H1 (cell line): Measurements from ENCODE around the gene PRTG. TPM values are rescaled to one million over a fixed set of nuclear protein-coding genes. Genes with fewer than 3 reads are reported as not detected.

Experiments
- CTCF ChIA-PET: fragments of 300-600 bp; sonication (Branson Sonifier 250); formaldehyde crosslinking; loops from one replicate; lab custom pipeline; 2021; ENCODE audit not compliant: partially characterized antibody; lab: Charles Lee
- POLR2A ChIA-PET: fragments of 300-600 bp; sonication (Branson Sonifier 250); formaldehyde crosslinking; loops from one replicate; lab custom pipeline; 2021; ENCODE audit warnings: inconsistent platforms; ENCODE audit not compliant: partially characterized antibody; lab: Charles Lee
- DNase-seq, 2 experiments: peaks; one replicate each; pipeline versions ENCODE4 v3.0.0 to v3.0.0-alpha.2; 2010 to 2022; ENCODE audit warnings: low spot score in 2 of 2, low read depth in 1 of 2, mixed read lengths in 1 of 2
- FAIRE-seq: peaks from 2 replicates; lab custom pipeline; 2011; peaks lifted over from hg19 to GRCh38; lab: Jason Lieb, UNC
- H2AFZ ChIP-seq: 2 replicates; pipeline ENCODE4 v1.8.1; 2012; ENCODE audit warnings: low read length, inconsistent platforms
- H2AK5ac ChIP-seq: 2 replicates; pipeline ENCODE4 v1.6.1; 2013; ENCODE audit warnings: low read depth, low read length
- H2BK120ac ChIP-seq: replicated peaks from 2 replicates; pipeline ENCODE3; 2013; ENCODE audit warnings: low read depth, low read length, inconsistent platforms
- H2BK12ac ChIP-seq: 2 replicates; pipeline ENCODE4 v1.6.1; 2013; ENCODE audit warnings: low read depth, low read length
- H2BK15ac ChIP-seq: 2 replicates; pipeline ENCODE4 v1.6.1; 2013; ENCODE audit warnings: low read length
- H2BK20ac ChIP-seq: 2 replicates; pipeline ENCODE4 v1.6.1; 2013; ENCODE audit warnings: low read length
- H2BK5ac ChIP-seq: 2 replicates; pipeline ENCODE4 v1.6.1; 2013; ENCODE audit warnings: low read depth, low read length
- H3K14ac ChIP-seq: 2 replicates; pipeline ENCODE4 v1.6.1; 2013; ENCODE audit warnings: inconsistent platforms; ENCODE audit not compliant: insufficient read length
- H3K18ac ChIP-seq: 2 replicates; pipeline ENCODE4 v1.6.1; 2013; ENCODE audit warnings: low read length; ENCODE audit errors: extremely low read depth
- H3K23ac ChIP-seq: 2 replicates; pipeline ENCODE4 v1.6.1; 2013; ENCODE audit warnings: inconsistent platforms; ENCODE audit not compliant: insufficient read length
- H3K23me2 ChIP-seq: 2 replicates; pipeline ENCODE4 v1.6.1; 2013; ENCODE audit warnings: low read depth, low read length
- H3K27ac ChIP-seq: 2 replicates; pipeline ENCODE4 v1.6.1; 2011; ENCODE audit warnings: low read depth, low read length, inconsistent platforms
- H3K27me3 ChIP-seq, 4 experiments: replicated peaks in 1 of 4; 1 replicate in 1 of 4; 2 replicates in 3 of 4; pipeline versions ENCODE4 v1.6.1 to v1.8.1; 2011 to 2013; ENCODE audit warnings: low read length in 3 of 4, mild to moderate bottlenecking in 3 of 4, inconsistent platforms in 2 of 4, mixed read lengths in 2 of 4, moderate library complexity in 1 of 4; ENCODE audit not compliant: control insufficient read depth in 3 of 4, insufficient read depth in 3 of 4; ENCODE audit errors: extremely low read depth in 1 of 4
- H3K36me3 ChIP-seq, 4 experiments: 2 replicates each; pipeline versions ENCODE4 v1.6.1 to v1.8.1; 2011 to 2013; ENCODE audit warnings: mild to moderate bottlenecking in 4 of 4, low read length in 3 of 4, moderate library complexity in 2 of 4, control low read depth in 1 of 4, inconsistent platforms in 1 of 4; ENCODE audit not compliant: insufficient read depth in 4 of 4, control insufficient read depth in 2 of 4
- H3K4ac ChIP-seq: replicated peaks from 2 replicates; pipeline ENCODE3; 2013; ENCODE audit warnings: low read length, low read depth, mixed read lengths, inconsistent platforms; ENCODE audit not compliant: insufficient read length
- H3K4me1 ChIP-seq, 4 experiments: replicated peaks in 1 of 4; 1 replicate in 1 of 4; 2 replicates in 3 of 4; pipeline versions ENCODE4 v1.6.1 to v1.8.1; 2011 to 2013; ENCODE audit warnings: low read length in 3 of 4, inconsistent platforms in 2 of 4, mixed read lengths in 1 of 4; ENCODE audit not compliant: insufficient read depth in 4 of 4, control insufficient read depth in 3 of 4
- H3K4me2 ChIP-seq, 2 experiments: 2 replicates each; pipeline versions ENCODE4 v1.6.1 to v1.8.1; 2011 to 2013; ENCODE audit warnings: low read depth in 2 of 2, low read length in 2 of 2, control low read depth in 1 of 2, inconsistent platforms in 1 of 2, mild to moderate bottlenecking in 1 of 2; ENCODE audit not compliant: insufficient read depth in 1 of 2
- H3K4me3 ChIP-seq, 4 experiments: fragments of 200-600, 300-600 bp in 1 of 4; sonication (generic), shearing (Covaris generic), sonication (Bioruptor Twin) in 1 of 4; 2 replicates each; pipeline versions ENCODE4 v1.5.1 to v1.8.1; 2011 to 2016; ENCODE audit warnings: low read length in 4 of 4, low read depth in 3 of 4, control low read depth in 2 of 4, inconsistent platforms in 2 of 4, mild to moderate bottlenecking in 2 of 4, mixed read lengths in 1 of 4, moderate library complexity in 1 of 4; ENCODE audit not compliant: insufficient read depth in 2 of 4; ENCODE audit errors: extremely low read depth in 1 of 4
- H3K56ac ChIP-seq: replicated peaks from 2 replicates; pipeline ENCODE3; 2013; ENCODE audit warnings: low read depth, mild to moderate bottlenecking, mixed read lengths, low read length, inconsistent platforms; ENCODE audit not compliant: insufficient read length
- H3K79me1 ChIP-seq: 2 replicates; pipeline ENCODE4 v1.6.1; 2013; ENCODE audit warnings: low read depth, low read length, control low read depth
- H3K79me2 ChIP-seq, 2 experiments: 2 replicates each; pipeline versions ENCODE4 v1.6.1 to v1.8.1; 2012 to 2013; ENCODE audit warnings: low read length in 2 of 2, mild to moderate bottlenecking in 2 of 2, inconsistent platforms in 1 of 2; ENCODE audit not compliant: insufficient read depth in 2 of 2, control insufficient read depth in 1 of 2
- H3K9ac ChIP-seq, 4 experiments: replicated peaks in 1 of 4; 1 replicate in 1 of 4; 2 replicates in 3 of 4; pipeline versions ENCODE4 v1.6.1 to v1.8.1; 2011 to 2013; ENCODE audit warnings: low read depth in 3 of 4, low read length in 3 of 4, control low read depth in 2 of 4, mild to moderate bottlenecking in 2 of 4, moderate library complexity in 2 of 4, inconsistent platforms in 1 of 4; ENCODE audit errors: extremely low read depth in 1 of 4
- H3K9me3 ChIP-seq, 2 experiments: 2 replicates each; pipeline versions ENCODE4 v1.6.1 to v1.8.1; 2012 to 2013; ENCODE audit warnings: mild to moderate bottlenecking in 2 of 2, moderate library complexity in 2 of 2, control low read depth in 1 of 2, inconsistent platforms in 1 of 2, low read depth in 1 of 2, low read length in 1 of 2, mixed read lengths in 1 of 2; ENCODE audit not compliant: insufficient read depth in 2 of 2
- H4K20me1 ChIP-seq, 2 experiments: replicated peaks in 1 of 2; 2 replicates each; pipeline versions ENCODE3 to v1.8.1; 2011 to 2013; ENCODE audit warnings: inconsistent platforms in 2 of 2, low read length in 2 of 2, mild to moderate bottlenecking in 1 of 2; ENCODE audit not compliant: insufficient read depth in 2 of 2, control insufficient read depth in 1 of 2
- H4K5ac ChIP-seq: 2 replicates; pipeline ENCODE4 v1.6.1; 2013; ENCODE audit warnings: low read length, low read depth, mixed read lengths, inconsistent platforms; ENCODE audit not compliant: insufficient read length
- H4K8ac ChIP-seq: 2 replicates; pipeline ENCODE4 v1.8.0; 2013; ENCODE audit warnings: mild to moderate bottlenecking, moderate library complexity, low read length, inconsistent platforms; ENCODE audit not compliant: insufficient read depth; ENCODE audit errors: extremely low read depth
- H4K91ac ChIP-seq: replicated peaks from 2 replicates; pipeline ENCODE3; 2013; ENCODE audit warnings: low read length, mixed read lengths, inconsistent platforms; ENCODE audit not compliant: insufficient read length
- ASH2L ChIP-seq: fragments of 200-600, 300-600 bp; sonication (generic); IDR thresholded peaks from one replicate; pipeline ENCODE4 v1.7.1; 2017; ENCODE audit warnings: low read length
- HDAC2 ChIP-seq, 2 experiments: fragments of 300-600 bp in 1 of 2; sonication (generic) in 1 of 2; IDR thresholded peaks; 2 replicates each; pipeline ENCODE4 v1.6.1; 2011 to 2012; ENCODE audit warnings: low read depth in 2 of 2, low read length in 2 of 2, mild to moderate bottlenecking in 2 of 2, moderate library complexity in 2 of 2, borderline replicate concordance in 1 of 2, inconsistent platforms in 1 of 2
- SIRT6 ChIP-seq: IDR thresholded peaks from one replicate; pipeline ENCODE4 v1.7.1; 2012; ENCODE audit warnings: low read length, inconsistent platforms
- SP2 ChIP-seq: IDR thresholded peaks from 2 replicates; pipeline ENCODE4 v1.6.1; 2012; ENCODE audit warnings: mild to moderate bottlenecking, low read length, inconsistent platforms
- TAF7 ChIP-seq: optimal IDR thresholded peaks from 2 replicates; pipeline ENCODE3; 2011; ENCODE audit warnings: low read depth, mild to moderate bottlenecking, inconsistent platforms, low read length, moderate library complexity, borderline replicate concordance
- WGBS, 2 experiments: shearing (Covaris generic) in 1 of 2; methylation state at CpG; one replicate each; pipeline versions ENCODE4 v1.1.6 to v1.1.7; 2013 to 2015; ENCODE audit warnings: low lambda C conversion rate in 2 of 2, mixed read lengths in 2 of 2, inconsistent platforms in 1 of 2, low coverage in 1 of 2, missing lambda C conversion rate in 1 of 2; ENCODE audit not compliant: insufficient replicate concordance in 2 of 2, insufficient coverage in 1 of 2, insufficient read length in 1 of 2; ENCODE audit errors: extremely low coverage in 1 of 2, missing lambda C conversion rate in 1 of 2; 5-methylcytosine and 5-hydroxymethylcytosine counted together
- polyA plus RNA-seq, 7 experiments: library from polyadenylated mRNA; depleted of rRNA in 3 of 7; stranded (reverse) in 5 of 7; unstranded in 2 of 7; fragments of >200 nt in 5 of 7; fragments of 200-250 nt in 2 of 7; gene quantifications; 1 replicate in 5 of 7; 2 replicates in 1 of 7; 4 replicates in 1 of 7; pipeline versions ENCODE4 v1.2.1 to v1.2.3, GENCODE V29; 2011 to 2013; ENCODE audit warnings: missing spikeins in 2 of 7, mixed read lengths in 2 of 7
- total RNA-seq: library from RNA; stranded (reverse); fragmentation: NEBNext Ultra II Directional; extraction: Animal tissue kit (Norgen Biotek cat#: 25700); gene quantifications from 2 replicates; pipeline ENCODE4 v1.2.1, GENCODE V29; 2021

PRTG gene
- total and polyA plus RNA-seq, 2 of the 8 experiments (the other 6 are each of a cell fraction or from before 2014, with no cell fraction given), result 3.1 to 3.2 TPM

DNA sequence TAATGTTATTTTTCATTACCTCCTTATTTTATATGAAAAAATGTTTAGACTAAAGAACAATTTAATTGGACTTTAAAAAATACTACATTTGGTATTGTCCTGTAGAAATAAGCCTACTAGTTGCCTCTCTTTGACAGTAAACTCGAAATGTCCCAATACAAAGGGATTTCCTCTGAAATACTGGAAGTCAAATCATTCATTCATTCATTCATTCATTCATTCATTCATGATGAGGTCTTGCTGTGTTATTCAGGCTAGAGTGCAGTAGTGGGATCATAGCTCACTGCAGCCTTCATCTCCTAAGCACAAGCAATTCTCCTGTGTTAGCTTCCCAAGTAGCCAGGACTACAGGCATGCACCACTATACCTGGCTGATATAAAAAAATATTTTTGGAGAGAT is 104.2 kb downstream of the PRTG start:
- TF ChIP-seq SIRT6, result no peak
- no peak for TF ChIP-seq TAF7
- no peak for TF ChIP-seq HDAC2 (IDR thresholded peaks at IDR 0.05; ENCODE audit: borderline replicate concordance in 1 of 2, low read depth in 2 of 2, low read length in 2 of 2)
- TF ChIP-seq ASH2L, result no peak
- no peak for TF ChIP-seq SP2
- Histone ChIP-seq H4K20me1 (no peaks in the 10 kb centered on the region), H4K91ac (no peak overlapping the region), H3K23me2 (no peaks in the 10 kb centered on the region), H2BK15ac (no peak overlapping the region), H3K27me3 (no peaks in the 10 kb centered on the region), H3K56ac (no peak overlapping the region), H3K4me1 (no peaks in the 10 kb centered on the region), H2BK20ac (no peak overlapping the region), H3K79me2 (no peaks in the 10 kb centered on the region), H2BK12ac (no peak overlapping the region), H3K18ac (no peak overlapping the region), H3K14ac (no peak overlapping the region), H3K36me3 (no peaks in the 10 kb centered on the region), H3K9me3 (no peaks in the 10 kb centered on the region), H3K4me2 (no peak overlapping the region), H3K79me1 (no peaks in the 10 kb centered on the region), H2AK5ac (no peak overlapping the region), H2BK120ac (no peak overlapping the region), H2AFZ (no peak overlapping the region), H4K8ac (no peak overlapping the region), H3K9ac (no peak overlapping the region), H3K4ac (no peak overlapping the region), H3K4me3 (no peak overlapping the region), H3K23ac (no peak overlapping the region), H4K5ac (no peak overlapping the region), H2BK5ac (no peak overlapping the region), H3K27ac (no peak overlapping the region)
- WGBS, 2 experiments, result 72% methylated on average over 1 of the region's 1 CpG; no CpG with 5 or more reads in 1 of the 2 experiments
- ChIA-PET CTCF (interaction anchor here (0.7 to 7.0 kb wide), 4 partner anchors 8 to 137 kb away, joined by 3 to 40 read pairs (median 5); no protein-coding TSS in a partner anchor), POLR2A (interaction anchor here (1.1 kb wide), 1 partner anchor 163 kb away, joined by 3 read pairs; no protein-coding TSS in a partner anchor)
- no peak for FAIRE-seq
- DNase-seq, result no peak
